HG03135 (cell line): Measurements from ENCODE around the gene EFNA3.

Experiments
- ATAC-seq: cut with Tn5 transposase; IDR thresholded peaks from one replicate; pipeline ENCODE4 v1.9.1; 2021; ENCODE audit warnings: mild to moderate bottlenecking, moderate library complexity; ENCODE audit not compliant: unreplicated experiment

EFNA3 gene

GRCh38 chr1:155082301-155083051 lies 3.8 kb downstream of the EFNA3 start:
- ATAC-seq: no peak

- no peak for ATAC-seq
These were observed 4.5 kb downstream of the EFNA3 start for GRCh38 chr1:155083052-155083541.

- ATAC-seq: no peak
These were observed 5.5 kb downstream of the EFNA3 start for GRCh38 chr1:155083865-155084721.

DNA sequence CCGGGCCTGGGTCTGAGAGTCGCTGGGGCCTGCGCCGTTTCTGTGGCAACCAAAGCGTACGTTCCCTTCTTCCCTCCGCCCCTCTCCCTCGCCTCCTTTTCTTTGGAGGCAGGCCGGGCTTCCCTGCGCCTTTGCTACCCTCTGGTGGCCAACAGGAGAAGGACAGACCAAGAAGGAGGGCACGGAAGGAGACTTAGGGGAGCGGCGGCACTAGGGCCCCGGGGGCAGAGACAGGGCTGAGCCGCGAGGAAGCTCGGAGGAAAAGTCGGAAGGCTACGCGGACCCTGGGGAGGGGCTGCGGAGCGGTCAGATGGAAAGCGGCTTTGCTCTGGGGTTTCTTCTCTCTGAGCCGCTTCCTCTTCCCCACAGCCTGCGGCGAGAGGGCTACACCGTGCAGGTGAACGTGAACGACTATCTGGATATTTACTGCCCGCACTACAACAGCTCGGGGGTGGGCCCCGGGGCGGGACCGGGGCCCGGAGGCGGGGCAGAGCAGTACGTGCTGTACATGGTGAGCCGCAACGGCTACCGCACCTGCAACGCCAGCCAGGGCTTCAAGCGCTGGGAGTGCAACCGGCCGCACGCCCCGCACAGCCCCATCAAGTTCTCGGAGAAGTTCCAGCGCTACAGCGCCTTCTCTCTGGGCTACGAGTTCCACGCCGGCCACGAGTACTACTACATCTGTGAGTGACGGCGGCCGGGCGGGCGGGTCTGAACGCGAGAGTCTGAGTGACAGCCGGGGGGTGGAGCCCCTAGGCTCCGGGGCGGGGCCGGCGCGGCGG lies 6.3 kb downstream of the EFNA3 start:
- ATAC-seq: peak; percentile 73

DNA sequence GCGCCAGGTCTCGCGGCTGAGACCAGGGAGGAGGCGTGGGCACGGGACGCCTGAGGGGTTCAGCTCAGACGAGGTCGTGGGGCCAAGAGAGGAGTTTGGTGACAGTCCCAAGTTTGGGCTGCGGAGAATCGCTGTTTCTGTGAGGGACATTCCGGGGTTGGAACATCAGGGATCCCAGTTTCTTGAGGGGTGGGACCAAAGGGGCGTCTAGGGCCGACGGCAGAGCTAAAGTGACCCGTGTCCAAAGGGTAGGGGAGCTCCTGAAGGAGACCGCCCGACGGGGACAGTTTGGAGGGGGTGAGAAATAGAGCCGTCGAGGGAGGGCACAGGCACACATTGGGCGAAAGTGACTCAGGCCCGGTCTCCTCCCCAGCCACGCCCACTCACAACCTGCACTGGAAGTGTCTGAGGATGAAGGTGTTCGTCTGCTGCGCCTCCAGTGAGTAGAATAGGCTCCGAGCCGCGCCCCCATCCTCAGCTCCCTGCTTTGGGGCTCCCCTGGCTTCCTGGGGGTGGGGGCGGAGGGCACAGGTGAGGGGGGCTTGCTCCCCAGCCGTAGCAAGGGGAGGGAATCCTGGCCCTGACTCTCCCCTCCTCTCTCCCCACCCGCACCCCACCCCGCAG lies 7.0 kb downstream of the EFNA3 start:
- ATAC-seq: no peak

- no peak for ATAC-seq
These were observed 7.6 kb downstream of the EFNA3 start for GRCh38 chr1:155086128-155086741.

DNA sequence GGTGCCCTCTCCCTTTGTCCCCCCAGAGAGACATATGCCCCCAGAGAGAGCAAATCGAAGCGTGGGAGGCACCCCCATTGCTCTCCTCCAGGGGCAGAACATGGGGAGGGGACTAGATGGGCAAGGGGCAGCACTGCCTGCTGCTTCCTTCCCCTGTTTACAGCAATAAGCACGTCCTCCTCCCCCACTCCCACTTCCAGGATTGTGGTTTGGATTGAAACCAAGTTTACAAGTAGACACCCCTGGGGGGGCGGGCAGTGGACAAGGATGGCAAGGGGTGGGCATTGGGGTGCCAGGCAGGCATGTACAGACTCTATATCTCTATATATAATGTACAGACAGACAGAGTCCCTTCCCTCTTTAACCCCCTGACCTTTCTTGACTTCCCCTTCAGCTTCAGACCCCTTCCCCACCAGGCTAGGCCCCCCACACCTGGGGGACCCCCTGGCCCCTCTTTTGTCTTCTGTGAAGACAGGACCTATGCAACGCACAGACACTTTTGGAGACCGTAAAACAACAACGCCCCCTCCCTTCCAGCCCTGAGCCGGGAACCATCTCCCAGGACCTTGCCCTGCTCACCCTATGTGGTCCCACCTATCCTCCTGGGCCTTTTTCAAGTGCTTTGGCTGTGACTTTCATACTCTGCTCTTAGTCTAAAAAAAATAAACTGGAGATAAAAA lies 8.4 kb downstream of the EFNA3 start:
- no peak for ATAC-seq

DNA sequence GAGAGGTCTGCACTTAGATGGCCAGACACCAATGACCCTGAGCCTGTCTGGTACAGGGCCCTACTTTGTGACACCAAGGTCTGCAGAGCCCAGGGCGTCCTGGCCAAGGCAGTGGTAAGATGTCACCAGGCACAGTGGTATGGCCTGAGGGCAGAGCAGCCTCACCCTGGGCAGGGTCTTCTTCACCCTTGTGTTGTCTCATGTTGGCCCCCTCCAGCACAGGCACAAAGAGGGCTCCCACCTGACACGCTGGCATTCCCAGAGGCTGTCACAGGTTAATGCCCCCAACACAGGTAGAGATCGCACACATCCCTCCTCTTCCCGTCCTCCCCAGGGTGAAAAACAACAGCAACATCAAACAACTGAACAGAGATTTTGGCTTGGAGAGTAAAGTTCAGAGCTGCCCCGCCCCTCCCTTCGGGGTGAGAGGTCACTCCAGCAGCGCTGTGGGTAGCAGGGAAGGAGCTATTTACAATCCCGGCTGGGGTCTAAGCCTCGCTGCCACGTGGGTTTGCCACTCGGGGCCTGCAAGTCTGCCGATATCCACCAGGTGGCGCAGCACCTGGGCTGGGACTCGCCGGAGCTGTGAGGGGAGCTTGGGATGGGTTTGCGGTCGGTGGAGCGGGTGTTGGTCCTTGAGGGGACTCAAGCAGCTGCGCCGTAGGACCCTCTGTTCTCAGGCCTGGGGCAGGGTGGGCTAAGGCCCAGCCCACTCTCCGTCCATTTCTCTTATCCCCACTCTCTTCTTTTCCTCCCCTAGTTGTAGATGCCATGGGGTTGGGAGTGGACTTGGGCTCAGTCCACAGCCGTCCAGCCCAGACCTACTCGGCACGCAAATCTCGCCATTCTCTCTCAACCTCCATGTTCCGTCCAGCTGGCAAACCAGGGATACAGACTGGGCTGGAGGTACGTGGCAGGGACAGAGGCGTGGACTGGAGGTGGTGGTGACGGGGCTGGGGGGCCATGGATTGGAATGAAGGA lies 12.7 kb downstream of the EFNA3 start:
- no peak for ATAC-seq

DNA sequence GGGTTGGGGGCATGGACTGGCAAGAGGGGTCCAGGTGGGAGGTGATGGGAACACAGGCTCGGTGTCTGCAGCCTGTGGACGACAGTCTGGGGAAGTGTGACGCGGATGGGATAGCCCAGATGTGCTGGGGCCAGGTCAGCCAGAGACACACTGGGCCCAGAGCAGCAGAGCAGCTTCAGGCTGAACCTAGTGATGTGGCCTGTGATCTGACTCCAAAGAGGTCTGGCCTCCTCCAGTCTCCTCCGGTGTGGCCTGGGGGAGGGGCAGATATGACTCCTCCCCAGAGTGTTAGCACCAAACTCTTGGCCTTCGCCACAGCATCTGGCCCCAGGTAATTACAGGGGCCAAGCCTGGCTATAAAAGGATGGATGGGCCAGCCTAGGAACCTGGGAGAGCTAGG lies 13.5 kb downstream of the EFNA3 start:
- ATAC-seq: no peak

DNA sequence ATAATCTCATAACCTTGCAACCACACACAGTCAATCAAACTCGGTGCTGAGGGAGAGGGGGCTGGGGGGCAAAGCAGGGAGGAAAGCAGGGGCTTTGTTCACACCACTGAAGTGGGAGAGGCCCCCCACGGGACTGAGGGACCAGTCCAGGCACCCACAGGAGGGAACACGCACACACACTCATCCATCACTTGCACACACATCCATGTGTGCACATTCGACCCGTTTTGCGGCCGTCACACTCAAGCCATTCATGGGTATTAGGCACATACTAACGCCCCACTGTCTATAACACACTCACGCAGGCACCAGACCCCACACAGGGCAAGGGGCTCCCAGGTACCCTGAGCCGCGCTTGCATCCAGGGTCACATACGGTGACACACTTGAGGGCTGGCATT lies 14.0 kb downstream of the EFNA3 start:
- no peak for ATAC-seq

DNA sequence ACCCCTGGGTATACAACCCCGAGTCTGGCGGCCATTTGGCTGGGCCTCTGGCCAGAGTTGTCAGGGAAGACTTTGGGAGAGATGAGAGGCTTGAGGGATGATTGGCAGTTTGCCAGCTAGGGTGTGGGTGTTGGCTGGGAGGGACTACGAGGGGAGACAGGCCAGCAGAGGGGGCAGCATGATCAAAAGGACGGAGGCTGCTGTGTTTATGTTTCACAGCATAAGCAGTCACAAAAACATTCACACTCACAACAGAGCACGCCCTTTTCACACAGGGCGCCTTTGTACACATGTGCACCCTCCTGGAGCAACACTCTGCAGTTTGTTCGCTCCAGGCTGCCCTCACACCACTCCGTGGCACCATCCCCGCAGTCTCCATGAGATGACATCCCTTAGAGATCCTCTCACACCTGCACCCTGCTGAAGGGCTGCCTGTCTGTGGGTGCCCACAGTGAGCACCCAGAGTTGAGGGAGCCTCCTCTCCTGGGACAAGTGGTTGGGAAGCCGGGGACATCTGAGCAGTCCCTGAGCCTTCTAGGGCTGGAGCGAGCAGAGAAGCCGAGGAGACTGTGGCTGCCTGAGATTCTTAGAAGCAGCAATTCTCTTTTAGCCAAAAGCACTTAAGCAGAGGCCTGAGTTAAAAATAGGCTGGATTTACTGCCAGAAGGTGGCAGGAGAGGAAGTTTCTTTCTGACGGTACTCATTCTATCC lies 15.4 kb downstream of the EFNA3 start:
- no peak for ATAC-seq

GRCh38 chr1:155094622-155094948 lies 15.9 kb downstream of the EFNA3 start:
- ATAC-seq: no peak

DNA sequence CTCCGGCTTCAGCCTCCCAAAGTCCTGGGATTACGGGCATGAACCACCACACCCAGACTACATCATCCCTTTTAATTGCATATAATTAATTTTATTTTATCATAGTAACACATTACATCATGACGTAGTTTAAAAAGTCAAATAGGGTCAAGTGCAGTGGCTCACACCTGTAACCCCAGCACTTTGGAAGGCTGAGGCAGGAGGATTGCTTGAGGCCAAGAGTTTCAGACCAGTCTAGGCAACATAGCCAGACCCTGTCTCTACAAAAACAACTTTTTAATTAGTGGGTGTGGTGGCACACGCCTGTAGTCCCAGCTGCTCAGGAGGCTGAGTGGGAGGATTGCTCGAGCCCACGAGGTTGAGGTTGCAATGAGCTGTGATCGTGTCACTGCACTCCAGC lies 20.7 kb downstream of the EFNA3 start:
- no peak for ATAC-seq

DNA sequence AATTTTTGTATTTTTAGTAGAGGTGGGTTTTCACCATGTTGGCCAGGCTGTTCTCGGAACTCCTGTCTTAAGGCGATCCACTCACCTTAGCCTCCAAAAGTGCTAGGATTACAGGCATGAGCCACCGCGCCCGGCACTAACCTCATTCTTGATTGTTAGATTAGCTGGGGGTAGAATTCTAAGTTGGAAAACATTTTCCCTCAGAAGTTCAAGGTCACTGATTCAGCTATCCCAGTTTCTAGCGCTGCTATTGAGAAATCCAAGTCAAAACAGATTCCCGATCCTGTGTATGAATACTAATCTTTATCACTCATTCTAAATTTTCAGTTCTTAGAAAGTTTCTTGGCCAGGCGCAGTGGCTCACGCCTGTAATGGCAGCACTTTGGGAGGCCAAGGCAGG lies 24.7 kb downstream of the EFNA3 start:
- no peak for ATAC-seq

DNA sequence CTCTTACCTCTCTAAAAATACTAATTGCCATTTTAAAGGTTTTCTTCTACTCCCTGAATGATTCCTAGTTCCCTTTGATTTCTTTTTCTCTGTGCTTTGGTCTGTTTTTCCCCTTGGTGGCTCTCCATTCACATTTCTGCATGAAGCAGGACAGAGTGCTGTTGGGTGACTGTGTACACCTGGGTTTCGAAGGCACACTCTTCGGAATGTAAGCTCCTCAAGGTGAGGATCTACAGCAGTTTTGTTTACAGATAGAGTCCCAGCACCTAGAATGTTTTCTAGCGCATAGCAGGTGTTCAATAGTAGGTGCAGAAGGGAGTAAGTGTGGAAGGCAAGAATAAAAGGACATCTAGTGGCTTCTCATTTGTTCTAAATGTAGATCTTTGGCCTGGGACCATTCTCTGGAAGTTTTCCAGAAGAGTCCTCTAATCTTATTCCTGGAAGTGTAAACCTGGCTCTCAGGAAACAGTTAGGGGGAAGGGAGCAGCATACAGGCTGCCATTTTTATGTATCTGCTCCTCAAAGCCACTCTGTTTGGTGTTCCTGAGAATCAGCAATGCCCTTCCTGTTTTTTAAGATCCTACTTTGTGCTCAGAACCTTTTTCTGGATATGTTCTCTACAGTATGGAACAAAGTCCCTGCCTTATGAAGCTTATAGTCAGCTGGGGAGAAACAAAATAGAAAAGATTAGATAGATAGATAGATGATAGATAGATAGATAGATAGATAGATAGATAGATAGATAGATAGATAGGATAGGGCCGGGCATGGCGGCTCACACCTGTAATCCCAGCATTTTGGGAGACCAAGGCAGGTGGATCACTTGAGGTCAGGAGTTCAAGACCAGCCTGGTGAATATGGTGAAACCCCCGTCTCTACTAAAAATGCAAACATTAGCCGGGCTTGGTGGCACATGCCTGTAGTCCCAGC lies 26.2 kb downstream of the EFNA3 start:
- no peak for ATAC-seq

DNA sequence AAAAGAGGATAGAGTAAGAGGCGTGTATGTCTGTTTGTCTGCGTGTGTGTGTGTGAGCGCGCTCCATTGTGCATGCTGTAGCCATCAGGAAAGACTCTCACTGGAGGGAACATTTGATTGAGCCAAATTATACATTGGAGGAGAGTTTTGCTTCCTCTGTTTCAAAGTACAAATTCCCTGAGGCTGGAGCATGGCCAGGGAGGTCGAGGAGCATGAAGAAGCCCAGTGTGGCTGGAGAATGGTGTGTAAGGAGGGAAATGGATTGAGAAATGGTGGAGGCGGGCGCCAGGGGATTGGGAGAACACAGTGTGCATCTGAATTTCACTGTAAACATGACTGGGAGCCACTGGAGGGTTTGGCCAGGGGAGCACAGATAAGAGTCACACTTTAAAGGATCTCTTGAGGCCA lies 27.0 kb downstream of the EFNA3 start:
- ATAC-seq: no peak

DNA sequence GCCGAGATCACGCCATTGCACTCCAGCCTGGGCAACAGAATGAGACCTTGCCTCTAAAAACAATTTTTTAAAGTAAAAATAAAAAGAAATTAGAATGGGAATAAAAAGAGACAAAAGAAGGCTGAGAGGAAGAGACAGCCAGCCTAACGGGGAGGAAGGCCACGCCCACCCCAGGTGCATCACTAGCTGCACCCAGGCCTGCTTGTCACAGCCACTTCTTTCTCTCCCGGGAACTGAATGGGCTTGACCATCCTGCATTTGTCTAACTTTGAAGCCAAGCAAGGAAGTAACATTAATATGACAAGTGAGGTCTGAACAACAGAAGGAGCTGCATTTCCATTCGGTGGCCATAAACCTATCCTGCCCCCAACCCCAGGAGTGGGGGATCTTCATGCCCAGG lies 28.2 kb downstream of the EFNA3 start:
- ATAC-seq: no peak
